Measurements from ENCODE around the gene CHTOP. TPM values are rescaled to one million over a fixed set of nuclear protein-coding genes. Genes with fewer than 3 reads are reported as not detected.

Gene CHTOP
- total and polyA plus RNA-seq, 2 of the 8 experiments (the other 6 are each of a cell fraction or from before 2014, with no cell fraction given) = 84.6 to 104 TPM

- TF ChIP-seq RAD21 (IDR thresholded peaks at IDR 0.05 in 1 of 2, conservative IDR thresholded peaks at IDR 0.05 in 1 of 2; ENCODE audit: low read depth in 2 of 2, low read length in 2 of 2) (no peak), E2F6 (IDR thresholded peaks at IDR 0.05) (no peak), TAF1 (IDR thresholded peaks at IDR 0.05; ENCODE audit: low read depth, low read length) (no peak), TEAD4 (IDR thresholded peaks at IDR 0.05; ENCODE audit: low read depth, low read length) (no peak), SP4 (IDR thresholded peaks at IDR 0.05; ENCODE audit: low read length) (no peak)
- TF ChIP-seq, protein P1, sequence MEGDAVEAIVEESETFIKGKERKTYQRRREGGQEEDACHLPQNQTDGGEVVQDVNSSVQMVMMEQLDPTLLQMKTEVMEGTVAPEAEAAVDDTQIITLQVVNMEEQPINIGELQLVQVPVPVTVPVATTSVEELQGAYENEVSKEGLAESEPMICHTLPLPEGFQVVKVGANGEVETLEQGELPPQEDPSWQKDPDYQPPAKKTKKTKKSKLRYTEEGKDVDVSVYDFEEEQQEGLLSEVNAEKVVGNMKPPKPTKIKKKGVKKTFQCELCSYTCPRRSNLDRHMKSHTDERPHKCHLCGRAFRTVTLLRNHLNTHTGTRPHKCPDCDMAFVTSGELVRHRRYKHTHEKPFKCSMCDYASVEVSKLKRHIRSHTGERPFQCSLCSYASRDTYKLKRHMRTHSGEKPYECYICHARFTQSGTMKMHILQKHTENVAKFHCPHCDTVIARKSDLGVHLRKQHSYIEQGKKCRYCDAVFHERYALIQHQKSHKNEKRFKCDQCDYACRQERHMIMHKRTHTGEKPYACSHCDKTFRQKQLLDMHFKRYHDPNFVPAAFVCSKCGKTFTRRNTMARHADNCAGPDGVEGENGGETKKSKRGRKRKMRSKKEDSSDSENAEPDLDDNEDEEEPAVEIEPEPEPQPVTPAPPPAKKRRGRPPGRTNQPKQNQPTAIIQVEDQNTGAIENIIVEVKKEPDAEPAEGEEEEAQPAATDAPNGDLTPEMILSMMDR (IDR thresholded peaks at IDR 0.05; ENCODE audit: control extremely low read depth in 1 of 3, insufficient read depth in 1 of 3, low read depth in 1 of 3, low read length in 3 of 3) = no peak
Measured at GRCh38 chr1:153592748-153593147, 41.1 kb upstream of the CHTOP start (continued).
